NCI-H510A (cell line): ENCODE data around the gene AFF3.
"Not testable (repeated sequence)": the region's sequence is repeated elsewhere in the genome, so short reads cannot be mapped to it uniquely, and the experiment has no call there.

ENCODE experiments used
- DNase-seq: peaks from one replicate; lab custom pipeline; 2025; lab: John Stamatoyannopoulos, UW

Gene AFF3

DNA sequence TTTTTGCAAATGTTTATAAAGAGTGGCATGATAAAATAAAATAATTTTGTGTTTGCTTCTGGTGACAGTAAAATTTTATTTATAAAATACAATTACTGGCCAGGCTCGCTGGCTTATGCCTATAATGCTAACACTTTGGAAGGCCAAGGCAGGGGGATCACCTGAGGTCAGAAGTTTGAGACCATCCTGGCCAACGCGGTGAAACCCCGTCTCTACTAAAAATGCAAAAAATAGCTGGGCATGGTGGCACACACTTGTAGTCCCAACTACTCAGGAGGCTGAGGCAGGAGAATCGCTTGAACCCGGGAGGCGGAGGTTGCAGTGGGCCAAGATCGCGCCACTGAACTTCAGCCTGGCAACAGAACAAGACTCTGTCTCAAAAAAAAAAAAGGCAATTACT, 480.6 kb downstream of the AFF3 start:
- not testable (repeated sequence) for DNase-seq

DNA sequence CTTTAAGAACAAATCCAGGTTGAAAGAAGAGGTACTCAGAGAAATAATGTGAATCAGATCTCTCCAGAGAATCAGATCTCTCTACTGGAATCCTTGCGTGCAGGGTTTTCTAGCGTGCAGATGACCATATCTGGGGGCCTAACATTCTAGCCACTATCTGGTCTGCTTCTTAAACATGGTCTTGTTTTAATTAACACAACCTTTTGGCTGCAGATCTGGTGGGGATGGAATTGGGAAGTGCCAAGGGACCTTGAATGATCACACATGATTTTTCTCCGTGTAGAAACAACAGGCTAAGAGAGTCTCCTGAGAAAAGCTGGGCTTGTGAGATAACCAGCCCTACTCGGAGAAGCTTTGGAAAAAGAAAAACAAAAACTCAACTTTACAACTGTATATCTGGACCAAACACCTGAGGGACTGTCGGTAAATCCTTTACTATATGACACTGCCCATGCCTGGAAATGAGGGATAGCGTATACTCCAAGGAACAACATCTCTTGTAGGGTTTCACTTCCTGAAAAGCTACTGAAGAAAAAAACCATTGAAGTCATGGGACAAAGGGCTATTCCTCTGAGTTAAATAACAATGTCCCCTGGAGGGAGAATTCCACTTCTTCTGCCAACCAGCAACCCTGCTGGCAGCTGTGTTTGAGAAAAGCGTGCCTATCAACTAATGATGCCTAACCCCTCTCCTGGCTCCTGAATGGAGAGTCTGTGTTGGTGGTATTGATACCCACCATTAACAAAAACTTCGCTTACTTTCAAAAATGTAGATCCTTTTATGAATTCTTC, 481.6 kb downstream of the AFF3 start:
- no peak for DNase-seq

DNA sequence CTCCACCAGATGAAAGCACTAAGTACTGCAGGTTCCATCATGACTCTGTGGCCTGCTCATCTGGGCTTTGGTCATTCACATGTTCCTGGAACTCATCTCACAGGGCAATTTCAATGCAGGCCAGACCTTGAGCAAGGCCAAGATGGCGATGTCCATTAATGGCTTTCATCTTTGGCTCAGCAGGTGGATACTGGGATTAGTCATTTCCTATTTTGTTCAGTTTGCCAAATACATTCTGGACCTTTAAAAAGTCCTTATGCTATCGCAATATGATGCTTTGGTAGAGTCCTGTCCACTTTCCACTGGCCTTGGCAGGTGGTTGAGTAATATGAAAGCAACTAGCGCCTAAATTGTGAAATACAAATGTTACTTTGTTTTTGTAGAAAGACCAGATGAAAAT, 482.5 kb downstream of the AFF3 start:
- no peak for DNase-seq

- DNase-seq, result no peak
These were observed 484.6 kb downstream of the AFF3 start for GRCh38 chr2:99657691-99658258.

GRCh38 chr2:99656994-99657393, 485.4 kb downstream of the AFF3 start:
- no peak for DNase-seq

DNA sequence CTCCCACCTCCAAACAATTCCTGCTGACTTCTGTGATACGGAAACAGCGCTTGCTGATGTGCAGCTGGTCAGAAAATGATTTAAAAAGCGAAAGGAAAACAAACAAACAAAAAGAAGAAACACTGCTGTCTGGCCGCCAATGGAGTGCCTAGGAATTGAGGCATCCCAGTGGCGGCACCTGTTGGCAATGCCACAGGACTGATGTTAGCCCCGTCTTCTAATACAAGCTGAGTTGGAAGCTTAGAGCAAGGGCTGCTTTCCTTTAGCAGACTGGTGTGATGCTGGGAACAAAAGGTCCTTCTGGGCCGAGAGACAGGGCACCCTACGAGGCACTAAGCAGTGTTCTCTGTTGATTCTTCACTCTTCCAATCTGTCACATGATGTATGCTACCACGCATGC, 489.0 kb downstream of the AFF3 start:
- DNase-seq, result no peak

DNA sequence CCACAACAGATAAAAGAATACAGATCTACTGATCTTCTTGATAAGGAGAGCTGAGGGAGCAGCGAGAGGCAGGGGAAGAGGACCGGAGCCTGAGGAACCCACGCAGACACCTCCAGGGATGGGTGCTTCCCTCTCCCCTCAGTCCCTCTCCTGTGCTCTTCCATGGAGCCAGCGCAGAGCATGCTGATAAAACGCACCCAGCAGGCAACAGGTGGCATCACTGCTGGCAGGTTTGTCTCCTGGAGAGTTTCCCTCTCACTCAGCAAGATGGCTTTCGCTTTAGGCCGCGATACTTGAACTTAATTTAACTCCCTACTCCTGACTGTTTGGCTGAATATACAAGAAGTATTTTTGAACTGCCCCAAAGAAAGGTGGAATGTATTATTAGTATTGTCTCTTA, 489.5 kb downstream of the AFF3 start:
- DNase-seq, result no peak

DNA sequence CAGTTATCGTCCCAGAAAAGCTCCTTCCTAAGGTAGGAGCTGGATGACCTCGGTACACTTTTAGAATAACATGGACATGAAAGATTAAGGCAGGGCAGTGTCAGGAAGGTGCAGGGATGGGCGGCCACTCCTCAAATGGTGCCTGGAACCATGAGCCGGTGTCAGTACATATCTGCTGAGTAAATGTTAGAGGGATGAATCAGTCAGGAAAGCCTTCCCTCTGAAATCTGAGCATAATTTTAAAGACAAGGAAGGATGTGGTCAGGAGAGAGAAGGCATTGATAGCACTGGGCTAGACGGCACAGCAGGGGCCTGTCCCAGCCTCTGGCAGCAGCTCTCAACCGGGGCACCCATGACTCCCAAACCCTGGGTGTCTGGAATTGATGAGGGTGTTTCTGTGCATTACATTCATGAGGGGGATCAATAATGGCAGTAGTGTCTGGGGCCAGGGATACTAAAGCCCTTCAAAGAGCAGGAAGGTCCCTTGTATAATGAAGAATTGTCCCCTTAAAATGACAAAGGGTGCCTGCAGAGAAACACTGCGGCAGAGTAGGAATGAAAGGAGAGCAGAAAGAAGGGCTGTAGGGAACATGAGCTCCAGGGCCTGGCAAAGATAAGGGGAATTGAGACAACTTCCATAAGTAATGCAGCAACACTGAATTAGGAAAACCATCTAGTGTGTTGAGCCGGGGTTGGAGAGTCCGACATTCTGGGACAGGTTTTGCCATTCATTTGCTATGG, 490.3 kb downstream of the AFF3 start:
- no peak for DNase-seq

DNA sequence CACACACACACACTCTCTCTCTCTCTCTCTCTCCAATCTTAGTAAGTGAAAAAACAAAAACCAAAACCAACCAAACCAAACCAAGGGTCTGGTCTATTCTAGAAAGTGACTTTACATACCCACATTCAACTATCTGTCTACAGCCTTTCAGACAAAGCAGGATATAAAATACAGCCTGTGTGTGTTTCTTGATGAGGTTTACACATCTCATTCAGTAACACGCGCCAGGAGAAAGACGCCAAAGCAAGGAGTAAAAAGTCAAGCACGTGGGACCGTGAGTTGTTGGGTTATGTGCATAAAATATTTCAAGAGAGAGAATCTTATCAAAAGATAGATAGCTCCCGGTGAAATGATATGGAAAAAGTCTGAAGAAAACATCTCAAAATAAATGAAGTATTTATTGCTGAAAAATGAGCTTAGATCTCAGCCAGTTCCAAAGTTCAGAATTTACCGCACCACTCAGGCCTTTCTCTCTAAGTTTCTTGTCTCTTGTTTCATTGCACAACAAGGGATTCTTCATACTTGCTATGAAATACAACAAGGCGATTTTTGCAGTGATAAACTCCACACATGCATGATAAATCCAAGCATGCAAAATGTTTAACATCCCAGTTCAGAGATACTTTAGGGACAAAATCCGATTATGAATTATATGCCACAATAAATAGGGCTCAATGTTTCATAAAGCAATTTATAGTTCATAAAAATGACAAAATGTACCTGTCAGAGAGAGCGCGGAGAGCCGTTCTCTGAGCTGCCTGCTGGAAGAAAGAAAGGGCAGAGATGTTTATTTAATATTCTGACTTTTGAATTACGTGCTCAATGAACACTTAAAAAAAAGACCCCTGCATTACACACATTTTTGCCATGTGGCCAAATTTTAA, 493.2 kb downstream of the AFF3 start:
- no peak for DNase-seq

GRCh38 chr2:99648178-99648844, 494.1 kb downstream of the AFF3 start:
- no peak for DNase-seq

GRCh38 chr2:99645960-99646359, 496.4 kb downstream of the AFF3 start:
- no peak for DNase-seq

DNA sequence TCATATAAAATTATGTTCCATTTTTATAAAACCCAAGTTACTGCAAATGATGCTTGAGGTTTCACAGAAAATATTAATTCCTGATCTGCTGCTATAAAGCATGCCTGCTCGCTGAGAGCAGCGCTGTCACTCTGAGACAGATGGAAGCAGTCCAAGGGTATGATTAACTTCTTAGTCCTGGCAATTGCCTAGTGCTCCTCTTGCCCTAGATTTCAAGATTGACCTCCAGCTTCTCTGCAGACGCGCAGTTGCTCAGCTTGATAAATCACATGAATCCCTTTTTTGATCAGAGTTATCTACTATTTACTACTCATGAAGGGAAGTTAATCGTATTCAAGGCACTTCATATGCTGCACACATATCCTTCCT, 498.0 kb downstream of the AFF3 start:
- DNase-seq, result no peak

- DNase-seq, result no peak
These were observed 498.5 kb downstream of the AFF3 start for GRCh38 chr2:99643787-99644418.

- no peak for DNase-seq
These were observed 500.4 kb downstream of the AFF3 start for GRCh38 chr2:99641999-99642398.

GRCh38 chr2:99640635-99641151, 501.7 kb downstream of the AFF3 start:
- DNase-seq, result no peak

DNA sequence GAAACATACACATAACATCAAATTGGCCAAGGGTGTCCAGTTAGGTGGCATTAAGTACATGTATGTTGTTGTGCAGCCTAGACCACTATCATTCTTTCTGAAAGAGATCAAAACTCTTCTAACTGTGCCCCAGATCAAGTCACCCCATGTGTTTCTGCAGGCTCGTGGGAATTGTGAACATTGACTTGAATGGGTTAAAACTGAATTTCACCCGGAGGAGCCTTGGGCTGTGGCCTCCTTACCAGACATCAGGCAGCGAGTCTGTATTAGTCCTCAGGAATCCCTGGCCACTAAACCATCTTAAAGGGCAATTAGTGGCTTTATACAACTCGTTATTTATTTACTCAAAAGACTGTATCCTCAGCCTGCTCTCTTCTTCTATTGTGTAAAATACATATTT, 503.6 kb downstream of the AFF3 start:
- DNase-seq, result no peak

DNA sequence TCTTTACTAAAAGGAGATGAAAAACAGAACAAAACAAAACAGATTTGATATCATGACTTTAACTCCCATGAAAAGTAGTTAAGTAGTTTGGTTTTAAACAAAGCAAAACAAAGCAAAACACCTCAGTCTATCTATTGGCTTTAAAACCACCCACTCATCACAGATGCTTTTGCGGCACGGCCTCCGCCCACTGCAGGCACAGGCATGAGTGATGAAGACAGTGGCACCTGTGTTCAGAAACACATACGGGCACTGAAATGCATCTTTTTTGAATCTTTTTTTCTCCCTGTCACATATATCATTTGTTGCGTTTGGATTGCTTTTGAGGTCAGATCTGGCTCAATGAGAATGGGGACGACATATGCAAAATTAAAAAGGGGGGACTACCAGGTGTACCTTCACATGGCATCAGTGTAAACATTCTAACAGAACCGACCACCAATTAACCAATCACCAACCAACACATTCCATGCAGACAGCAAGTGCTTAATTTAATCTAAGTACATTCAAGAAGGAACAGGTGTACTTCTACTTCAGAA, 505.2 kb downstream of the AFF3 start:
- DNase-seq, result no peak

GRCh38 chr2:99636144-99637034, 506.0 kb downstream of the AFF3 start:
- no peak for DNase-seq

GRCh38 chr2:99635710-99636109, 506.7 kb downstream of the AFF3 start:
- DNase-seq, result no peak

DNA sequence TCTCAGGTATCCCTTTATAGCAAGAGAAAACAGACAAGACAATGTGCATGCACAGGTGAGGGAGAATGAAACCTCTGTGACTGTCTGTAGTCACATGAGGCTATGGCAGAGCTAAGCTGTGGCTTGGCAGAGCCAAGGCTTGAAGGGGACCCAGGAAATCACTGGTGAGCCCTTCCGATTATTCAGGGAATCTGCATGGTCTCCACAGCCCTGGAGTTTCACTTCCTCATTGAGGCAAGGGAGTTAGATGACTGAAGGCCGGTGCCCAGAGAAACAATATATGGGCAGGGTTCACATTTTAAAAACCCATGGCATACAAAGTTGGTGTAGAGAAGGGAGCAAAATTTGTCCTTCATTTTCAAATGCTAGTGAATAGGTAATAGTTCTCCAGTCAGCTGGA, 508.2 kb downstream of the AFF3 start:
- no peak for DNase-seq
